Pulmonary artery endothelial cell (primary cell): Measurements from ENCODE around the gene TPPP. TPM values are rescaled to one million over a fixed set of nuclear protein-coding genes. Genes with fewer than 3 reads are reported as not detected.
"Not testable (repeated sequence)": the region's sequence is repeated elsewhere in the genome, so short reads cannot be mapped to it uniquely, and the experiment has no call there.

Experiments
- DNase-seq: peaks from one replicate; pipeline ENCODE4 v3.0.0-alpha.2; 2011; ENCODE audit warnings: low read depth, low spot score
- total RNA-seq: library from RNA; depleted of rRNA; stranded (reverse); fragments of >200 nt; gene quantifications from 2 replicates; pipeline ENCODE4 v1.2.3, GENCODE V29; 2014

Gene TPPP
- total RNA-seq, result 0.18 and 0.20 TPM in 2 replicates

DNA sequence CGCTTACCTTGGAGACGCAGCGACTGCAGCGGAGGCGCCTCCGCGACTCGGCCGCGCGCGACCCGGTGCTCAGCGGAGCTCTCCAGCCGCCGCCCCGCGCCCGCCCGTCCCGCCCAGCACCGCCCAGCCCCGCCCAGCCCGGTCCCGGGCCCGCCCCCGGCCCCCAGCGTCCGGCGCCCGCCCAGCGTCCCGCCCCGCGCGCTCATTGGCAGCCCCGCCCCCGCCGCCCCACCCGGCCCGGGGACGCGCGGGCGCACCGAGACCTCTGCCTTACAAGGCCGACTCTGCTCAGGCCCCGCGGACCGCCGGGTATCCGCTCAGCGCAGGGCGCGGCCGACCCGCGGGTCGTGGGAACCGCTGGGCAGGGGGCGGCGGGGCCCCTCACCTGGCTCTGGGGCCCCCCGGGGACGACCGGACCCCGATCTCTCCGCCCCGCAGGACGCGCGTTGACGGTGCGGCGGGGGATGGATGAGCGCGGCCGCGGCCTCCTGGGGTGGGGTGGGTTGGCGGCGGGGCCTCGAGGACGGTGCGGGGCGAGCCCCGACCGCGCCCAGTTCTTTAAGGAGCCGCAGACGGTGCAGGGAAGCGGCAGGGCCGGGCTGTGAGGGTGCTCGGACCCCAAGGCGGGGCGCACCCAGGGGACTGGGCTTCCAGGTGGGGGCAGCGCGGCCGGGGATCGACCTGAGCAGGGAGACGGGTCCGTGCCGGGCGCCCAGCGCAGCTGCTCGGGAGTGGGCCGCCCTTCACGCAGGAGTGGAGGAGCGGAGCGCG, at the start of gene TPPP:
TSS of gene TPPP (minus strand) at position 82 of the 771 bp plus-strand sequence. CDS start 15,292 bp downstream, outside the sequence.
- not testable (repeated sequence) for DNase-seq

DNA sequence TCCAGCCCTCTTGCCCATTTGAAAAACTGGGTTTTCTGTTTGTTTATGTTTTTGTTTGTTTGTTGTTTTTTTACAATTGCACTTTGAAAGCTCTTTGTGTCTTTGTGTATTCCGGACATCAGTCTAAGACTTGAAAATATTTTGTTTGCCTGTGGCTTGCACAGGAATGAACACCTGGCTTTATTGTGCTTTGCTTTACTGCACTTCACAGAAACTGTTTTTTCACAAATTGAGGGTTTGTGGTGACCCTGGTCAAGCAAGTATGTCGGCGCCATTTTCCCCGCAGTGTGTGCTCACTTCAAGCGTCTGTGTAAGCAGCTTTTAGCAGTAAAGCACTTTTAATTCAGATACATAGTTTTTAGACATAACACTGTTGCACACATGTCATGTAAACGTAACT, 49.1 kb upstream of the TPPP start:
- not testable (repeated sequence) for DNase-seq

DNA sequence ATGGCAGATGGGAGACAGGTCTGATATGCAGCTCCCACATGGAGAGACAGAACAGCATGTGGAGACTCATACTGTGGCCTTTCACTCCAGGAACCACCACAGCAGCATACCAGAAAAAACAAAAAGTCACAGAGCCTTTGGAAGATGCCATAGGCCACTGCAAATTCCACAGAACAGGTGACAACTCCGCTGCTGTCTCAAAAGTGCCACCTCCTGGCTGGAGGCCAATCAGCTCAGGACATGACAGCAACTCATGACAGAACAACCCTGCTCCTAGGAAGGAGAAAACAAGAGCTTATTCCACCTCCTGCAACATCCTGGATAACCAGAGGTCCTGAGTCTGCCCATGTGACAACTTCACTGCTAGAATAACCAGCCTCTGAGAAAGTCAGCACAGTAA, 41.0 kb upstream of the TPPP start:
- DNase-seq, result not testable (repeated sequence)

DNA sequence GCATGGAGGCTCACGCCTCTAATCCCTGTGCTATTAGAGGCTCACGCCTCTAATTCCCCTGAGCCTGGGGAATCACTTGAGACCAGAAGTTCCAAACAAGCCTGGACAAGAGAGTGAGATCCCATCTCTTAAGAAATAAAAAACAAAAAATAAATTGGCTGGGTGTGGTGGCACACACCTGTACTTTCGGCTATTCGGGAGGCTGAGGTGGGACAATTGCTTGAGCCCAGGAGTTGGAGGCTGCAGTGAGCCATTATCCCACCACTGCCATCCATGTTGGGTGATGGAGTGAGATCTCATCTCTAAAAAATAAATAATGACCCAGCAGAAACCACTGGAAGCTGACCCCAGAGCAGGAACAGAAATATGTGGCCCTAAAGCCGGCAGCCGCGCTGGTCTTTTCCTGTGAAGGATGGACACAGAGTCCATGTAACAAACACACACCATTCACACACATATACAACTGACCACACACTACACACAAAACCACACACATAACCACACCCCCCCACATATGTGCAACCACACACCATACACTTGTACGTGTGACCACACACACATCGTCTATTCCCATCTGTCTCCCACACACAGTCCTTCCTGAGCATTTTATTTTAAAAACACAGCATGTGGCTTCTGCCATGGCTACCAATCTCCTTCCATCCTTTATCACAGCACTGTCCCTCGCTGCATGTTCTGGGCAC, 39.8 kb upstream of the TPPP start:
- not testable (repeated sequence) for DNase-seq

DNA sequence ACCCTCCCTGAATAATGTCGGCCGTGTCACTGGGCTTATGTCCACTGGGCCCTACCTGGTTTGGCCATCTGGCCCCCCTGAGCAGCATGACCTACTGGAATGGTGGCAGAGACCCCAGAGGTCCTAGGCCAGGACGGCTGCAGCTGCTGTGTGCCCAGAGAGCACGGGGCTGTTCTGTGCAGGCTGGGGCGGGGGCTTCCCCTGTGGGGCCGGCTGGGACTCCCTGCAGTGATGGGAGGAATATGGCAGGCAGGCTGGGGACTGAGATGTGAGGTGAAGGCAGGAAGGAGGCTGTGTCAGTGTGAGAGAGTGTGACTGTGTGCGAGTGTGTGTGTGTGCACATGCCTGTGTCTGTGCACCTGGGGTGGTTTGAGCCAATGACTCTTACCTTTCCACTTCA, 36.1 kb upstream of the TPPP start:
- not testable (repeated sequence) for DNase-seq

DNA sequence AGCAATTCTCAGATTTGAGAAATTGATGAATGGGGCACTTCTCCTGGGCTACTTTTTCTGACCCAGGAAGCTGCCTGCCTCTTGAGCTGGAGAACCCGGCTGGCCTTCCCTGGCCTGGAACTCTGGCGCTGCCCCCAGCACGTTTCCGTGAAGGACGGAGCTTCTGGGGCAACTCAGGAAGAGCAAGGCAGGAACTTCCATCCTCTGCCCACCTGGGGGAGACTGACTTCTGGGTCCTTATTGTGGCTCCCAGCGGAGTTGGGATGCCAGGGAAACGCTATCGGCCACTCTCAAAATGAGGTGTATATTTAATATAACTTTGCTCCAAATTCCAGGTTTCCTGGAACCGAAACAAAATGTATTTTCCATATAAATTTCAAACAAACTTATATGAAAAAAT, 33.9 kb upstream of the TPPP start:
- not testable (repeated sequence) for DNase-seq

DNA sequence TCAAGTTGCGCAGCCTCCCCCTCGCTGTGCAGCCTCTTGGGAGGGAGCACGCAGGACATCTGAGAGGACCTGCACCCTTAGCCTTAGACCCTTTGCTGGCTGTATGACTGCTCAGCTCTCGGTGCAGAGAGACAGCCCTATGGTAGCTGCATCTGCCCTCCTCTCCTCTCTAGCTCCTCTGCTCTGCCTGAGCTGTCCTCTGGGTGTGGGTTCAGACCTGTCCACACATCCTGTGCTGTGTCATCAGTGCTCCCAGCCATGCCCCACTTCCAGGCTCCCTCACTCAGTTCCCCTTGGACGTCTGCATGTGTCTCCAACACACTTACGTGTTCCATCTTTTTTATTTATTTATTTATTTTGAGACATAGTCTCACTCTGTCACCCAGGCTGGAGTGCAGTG, 30.7 kb upstream of the TPPP start:
- not testable (repeated sequence) for DNase-seq

DNA sequence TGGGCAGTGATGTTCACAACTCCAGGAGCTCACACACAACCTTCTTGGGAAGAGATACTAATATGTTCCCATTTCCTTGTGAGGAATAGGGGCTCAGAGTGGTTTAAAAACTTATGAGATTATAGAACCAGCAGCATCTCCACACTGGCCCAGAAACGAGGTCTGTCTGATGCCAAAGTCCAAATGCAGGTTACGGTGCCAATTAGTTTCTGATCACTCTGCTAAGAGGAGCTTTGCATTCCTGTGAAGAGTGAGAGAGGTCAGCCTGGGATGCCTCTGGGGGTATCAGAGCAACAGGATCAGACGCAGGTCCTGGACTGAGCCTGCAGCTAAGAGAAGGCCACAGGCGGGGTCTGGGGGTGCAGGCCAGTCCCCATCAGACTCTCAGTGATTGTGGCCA, 30.2 kb upstream of the TPPP start:
- not testable (repeated sequence) for DNase-seq

DNA sequence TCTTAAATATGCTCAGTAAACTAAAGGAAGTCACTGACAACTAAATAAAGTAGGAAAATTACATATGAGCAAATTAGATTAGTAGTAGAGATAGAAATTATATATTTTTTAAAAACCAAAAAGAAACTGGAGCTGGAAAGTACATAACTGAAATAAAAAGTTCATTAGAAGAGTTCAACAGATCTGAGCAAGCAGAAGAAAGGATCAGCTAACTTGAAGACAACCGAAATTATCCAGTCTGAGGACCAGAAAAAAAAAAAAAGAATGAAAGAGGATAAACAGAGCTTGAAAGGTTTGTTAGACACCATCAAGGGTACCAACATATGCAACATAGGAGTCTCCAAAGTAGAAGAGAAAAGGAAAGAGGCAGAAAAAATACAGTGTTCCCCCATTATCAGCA, 26.2 kb upstream of the TPPP start:
- not testable (repeated sequence) for DNase-seq

DNA sequence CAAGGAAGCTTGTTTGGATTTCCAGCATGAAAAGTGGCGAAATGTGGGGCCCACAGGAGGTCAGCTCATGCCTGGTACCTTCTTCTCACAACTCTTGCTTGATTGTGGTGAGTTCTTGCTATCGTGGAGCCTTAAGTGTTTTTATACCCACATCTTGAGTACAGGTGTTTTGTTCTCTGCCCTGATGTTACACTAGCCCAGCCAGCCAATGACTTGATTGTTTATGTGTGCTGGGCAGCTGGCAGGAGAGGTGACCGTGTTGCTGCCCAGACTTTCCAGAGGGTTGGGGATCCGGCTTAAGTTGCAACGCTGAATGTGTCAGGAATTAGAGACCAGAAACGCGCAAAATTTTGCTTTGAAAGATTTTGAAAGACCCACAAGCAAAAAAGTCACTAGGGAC, 24.0 kb upstream of the TPPP start:
- no peak for DNase-seq

DNA sequence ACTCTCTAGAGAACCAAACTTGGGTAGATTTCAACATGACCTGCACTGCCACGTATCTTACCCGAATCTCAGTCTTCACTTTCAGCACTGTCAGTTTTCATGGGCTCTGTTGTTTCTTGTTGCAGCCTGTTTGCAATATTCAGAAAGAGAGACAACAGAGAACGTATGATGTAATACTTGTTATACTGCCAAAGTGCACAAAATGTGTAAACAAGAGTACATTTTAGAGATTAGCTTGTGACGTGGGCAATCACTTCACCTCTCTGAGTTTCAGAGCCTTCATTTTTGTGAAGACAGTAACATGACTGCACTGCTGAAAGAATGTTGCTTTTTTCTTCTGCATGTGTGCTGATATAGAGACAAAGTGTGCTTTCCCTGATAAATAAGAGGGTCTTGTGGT, 23.6 kb upstream of the TPPP start:
- not testable (repeated sequence) for DNase-seq

DNA sequence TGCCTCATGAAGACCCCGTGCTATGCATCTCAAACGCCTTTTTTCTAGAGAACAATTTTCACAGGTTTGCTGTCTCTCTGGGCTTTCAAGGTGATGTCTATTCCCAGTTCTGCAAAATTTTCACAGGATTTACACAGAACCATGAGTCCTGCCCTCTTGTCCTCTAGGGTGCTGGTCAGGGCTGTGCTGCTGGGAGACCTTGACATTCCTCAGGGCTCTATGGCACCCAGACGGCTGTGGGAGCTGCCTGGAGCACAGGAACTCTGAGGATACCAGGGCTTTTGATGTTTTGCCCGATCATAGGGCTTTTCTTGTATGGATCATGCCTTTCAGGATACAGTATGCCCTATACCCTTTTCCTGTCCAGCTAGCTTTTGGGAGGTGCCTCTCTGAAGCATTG, 22.5 kb upstream of the TPPP start:
- not testable (repeated sequence) for DNase-seq

DNA sequence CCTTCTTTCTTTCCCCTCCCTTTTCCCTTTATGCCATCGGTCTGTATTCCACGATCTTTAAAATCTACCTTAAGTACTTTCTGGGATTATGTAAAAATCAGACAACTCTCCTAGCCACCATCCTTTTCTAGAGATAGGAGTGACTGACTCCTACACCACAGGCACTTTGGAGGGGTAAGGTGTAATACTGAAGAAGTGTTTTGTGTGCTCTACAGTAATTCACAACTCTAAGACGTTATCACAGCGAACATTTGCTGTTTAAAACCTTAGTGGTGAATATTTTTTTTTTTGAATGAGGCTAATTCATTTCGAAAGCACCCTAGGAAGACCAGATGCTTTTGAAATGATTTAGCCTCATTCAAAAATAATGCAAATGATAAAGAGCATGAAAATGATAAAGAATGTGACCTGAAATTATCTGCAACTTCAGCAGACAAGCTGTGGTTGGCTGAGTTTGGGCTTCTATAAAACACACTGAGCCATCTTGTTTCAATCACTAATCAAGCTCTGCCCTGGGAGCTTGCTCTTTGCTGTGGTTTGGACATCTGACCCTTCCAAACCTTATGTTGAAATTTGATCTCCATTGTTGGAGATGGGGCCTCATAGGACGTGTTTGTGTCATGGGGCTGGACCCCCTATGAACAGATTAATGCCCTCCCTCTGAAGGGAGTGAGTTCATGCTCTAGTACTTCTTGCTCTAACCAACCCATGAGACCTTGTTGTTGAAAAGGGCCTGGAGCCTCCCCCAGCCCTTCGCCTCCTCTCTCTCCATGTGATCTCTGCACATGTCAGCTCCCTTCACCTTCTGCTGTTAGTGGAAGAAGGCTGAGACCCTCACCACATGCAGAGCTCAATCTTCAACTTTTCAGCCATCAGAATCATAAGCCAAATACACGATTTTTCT, 21.3 kb upstream of the TPPP start:
- DNase-seq, result not testable (repeated sequence)

DNA sequence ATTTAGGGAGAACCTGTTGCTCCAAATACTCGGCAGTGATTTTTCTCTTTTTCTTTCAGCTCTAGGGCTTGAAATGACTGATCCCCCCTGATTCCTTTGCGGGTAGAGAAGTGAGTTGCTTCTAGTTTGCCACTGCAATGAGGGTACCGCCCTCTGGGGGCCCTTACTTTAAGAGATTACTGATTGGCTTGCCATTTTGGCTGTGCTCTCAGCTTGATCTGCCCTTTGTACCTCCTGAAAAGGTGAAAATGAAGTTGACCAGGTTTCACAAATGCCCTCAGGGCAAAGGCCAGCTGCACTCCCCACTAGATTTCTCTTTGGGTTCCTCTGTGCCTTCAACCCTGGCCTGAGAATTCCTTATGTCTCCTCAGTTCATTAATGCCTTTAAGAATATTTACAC, 20.5 kb upstream of the TPPP start:
- not testable (repeated sequence) for DNase-seq

DNA sequence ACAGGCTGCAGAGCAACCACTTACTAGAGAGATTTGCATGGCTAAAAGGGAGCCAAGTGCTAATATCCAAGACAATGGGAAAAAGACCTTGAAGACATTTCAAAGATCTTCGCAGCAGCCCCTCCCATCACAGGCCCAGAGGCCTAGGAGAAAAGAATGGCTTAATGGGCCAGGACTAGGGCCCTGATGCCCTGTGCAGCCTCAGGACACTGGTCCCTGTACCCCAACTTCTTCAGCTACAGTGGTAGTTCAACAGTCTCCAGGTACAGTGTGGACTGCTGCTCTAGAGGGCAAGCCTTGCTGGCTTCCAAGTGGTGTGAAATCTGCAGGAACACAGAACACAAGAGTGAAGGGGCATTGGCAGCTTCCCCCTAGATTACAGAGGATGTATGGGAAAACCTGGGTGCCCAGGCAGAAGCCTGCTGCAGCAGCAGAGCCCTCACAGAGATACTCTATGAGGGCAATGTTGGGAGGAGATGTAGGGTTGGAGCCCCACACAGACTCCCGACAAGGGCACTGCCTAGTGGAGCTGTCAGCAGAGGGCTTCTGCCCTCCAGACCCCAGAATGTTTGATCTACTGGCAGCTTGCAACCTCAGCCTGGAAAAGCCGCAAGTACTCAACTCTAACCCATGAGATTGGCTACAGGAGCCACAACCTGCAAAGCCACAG, 15.8 kb upstream of the TPPP start:
- DNase-seq, result not testable (repeated sequence)

DNA sequence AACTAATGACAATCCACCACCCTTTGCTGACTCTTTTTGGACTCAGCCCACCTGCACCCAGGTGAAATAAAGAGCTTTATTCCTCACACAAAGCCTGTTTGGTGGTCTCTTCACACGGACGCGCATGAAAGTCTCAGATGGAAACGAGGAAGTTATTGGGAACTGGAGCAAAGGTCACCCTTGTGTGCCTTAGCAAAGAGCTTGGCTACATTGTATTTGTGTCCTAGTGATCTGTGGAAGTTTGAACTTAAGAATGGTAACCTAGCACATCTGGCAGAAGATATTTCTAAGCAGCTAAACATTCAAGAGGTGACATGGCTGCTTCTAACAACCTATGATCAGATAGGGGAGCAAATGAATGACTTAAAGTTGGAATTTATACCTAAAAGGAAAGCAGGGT, 15.2 kb upstream of the TPPP start:
- not testable (repeated sequence) for DNase-seq

DNA sequence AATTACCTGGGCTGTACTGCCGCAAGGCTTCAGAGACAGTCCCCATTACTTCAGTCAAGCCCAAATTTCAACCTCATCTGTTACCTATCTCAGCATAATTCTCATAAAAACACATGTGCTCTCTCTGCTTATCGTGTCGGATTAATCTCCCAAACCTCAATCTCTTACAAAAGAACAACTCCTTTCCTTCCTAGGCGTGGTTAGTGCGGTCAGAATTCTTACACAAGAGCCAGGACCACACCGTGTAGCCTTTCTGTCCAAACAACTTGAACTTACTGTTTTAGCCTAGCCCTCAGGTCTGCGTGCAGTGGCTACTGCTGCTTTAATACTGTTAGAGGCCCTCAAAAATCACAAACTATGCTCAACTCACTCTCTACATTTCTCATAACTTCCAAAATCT, 13.0 kb upstream of the TPPP start:
- not testable (repeated sequence) for DNase-seq

DNA sequence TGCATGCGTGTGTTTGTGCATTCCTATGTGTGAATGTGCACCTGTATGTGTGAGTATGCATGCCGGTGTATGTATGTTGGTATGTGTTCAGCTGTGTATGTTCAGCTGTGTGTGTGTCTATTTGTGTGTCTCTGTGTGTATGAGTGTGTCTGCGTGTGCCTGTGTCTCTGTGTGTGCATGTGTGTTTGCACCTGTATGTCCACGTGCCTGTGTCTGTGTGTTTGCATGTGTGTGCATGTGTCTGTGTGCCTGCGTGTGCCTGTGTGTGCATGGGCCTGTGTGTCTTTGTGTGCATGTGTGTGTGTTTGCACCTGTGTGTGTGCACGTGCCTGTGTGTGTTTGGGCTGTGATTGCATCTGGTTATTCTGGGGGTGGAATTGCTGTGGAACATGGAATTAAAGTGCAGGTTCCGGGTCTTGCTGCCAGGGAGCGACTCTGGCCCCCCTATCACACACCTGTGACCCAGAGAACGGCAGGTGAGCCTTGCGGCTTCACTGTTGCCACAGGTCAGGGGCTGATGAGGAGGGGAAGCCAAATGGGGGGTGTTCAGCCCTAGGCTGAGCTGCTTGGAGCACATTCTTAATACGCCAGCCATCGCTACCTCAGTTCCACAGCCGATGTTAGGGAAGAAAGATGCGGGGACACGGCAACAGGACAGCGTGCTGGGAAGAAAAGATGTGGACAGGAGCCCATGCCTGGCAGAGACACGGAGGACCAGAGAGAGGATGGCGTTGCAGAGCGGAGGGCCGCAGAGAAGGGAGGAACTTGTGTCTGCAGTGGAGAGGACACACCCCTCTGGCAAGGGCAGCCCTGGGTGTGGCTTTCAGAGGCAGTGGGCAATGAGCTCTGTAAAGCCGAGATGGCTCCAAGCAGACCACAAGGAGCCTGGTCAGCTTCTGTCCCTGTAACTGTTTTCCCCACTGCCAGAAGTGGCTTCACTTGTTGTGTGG, 3.9 kb upstream of the TPPP start:
- not testable (repeated sequence) for DNase-seq

DNA sequence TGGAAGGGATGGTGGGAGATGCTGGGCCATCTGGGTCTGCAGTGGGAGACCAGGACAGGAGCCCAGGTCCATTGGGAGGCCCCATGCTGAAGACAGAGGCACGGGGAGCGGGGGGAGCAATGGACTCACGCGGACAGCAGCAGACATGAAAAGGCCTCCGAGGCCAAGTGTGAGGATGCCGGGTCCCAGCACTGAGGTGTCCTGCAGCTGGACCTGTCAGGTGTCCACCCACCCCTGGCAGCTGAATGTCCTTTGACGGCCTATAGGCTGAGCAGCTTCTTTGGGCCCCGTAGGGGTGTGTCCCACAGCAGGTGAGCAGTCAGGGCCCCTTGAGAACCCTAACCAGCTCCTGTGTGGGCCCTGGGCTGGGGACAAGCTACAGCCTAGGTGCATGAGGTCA, 3.0 kb upstream of the TPPP start:
- not testable (repeated sequence) for DNase-seq

DNA sequence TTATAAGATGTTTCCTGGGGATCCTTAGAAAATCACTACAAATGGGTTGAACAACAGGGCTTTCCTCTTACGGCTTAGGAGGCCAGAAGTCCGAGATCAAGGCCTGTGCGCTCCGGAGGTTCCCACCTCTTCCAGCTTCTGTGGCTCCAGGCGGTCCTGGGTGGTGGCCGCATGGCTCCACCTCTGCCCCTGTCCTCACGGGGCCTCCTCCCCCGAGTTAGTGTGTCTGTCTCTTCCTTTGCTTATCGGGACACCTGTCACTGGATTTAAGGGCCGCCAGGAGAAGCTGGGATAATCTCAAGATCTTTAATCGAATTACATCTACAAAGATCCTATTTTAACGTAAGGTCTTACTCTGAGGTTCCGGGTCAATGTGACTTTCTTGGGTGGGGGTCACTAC, 2.3 kb upstream of the TPPP start:
- DNase-seq, result not testable (repeated sequence)
